B cell (primary cell): Measurements from ENCODE around the gene UNC5B. TPM values are rescaled to one million over a fixed set of nuclear protein-coding genes. Genes with fewer than 3 reads are reported as not detected.

ENCODE experiments used
- ATAC-seq: fragments of 200-7000 bp; cut with Tn5 transposase; one replicate; pipeline ENCODE4 v1.10.0; 2021; ENCODE audit warnings: low read depth, mild to moderate bottlenecking, moderate number of reproducible peaks, moderate library complexity
- CTCF ChIA-PET: fragments of 350-600 bp; sonication (Branson Sonifier 250); formaldehyde crosslinking; loops from one replicate; lab custom pipeline; 2021; ENCODE audit warnings: antibody characterized with exemption, inconsistent platforms; lab: Charles Lee
- POLR2A ChIA-PET: fragments of 350-600 bp; sonication (Branson Sonifier 250); formaldehyde crosslinking; loops from one replicate; lab custom pipeline; 2021; ENCODE audit warnings: antibody characterized with exemption; lab: Charles Lee
- DNase-seq: peaks from one replicate; pipeline ENCODE4 v3.0.0; 2013
- H2AFZ ChIP-seq: 2 replicates; pipeline ENCODE4 v1.6.1; 2012; ENCODE audit warnings: mild to moderate bottlenecking, low read depth, low read length; ENCODE audit not compliant: insufficient read depth, poor library complexity, severe bottlenecking
- H3K27ac ChIP-seq, 2 donors: 1 replicate in 1 of 2; 2 replicates in 1 of 2; pipeline ENCODE4 v1.5.1; 2012 to 2013; ENCODE audit warnings: low read length in 2 of 2, mild to moderate bottlenecking in 2 of 2, moderate library complexity in 1 of 2
- H3K27me3 ChIP-seq, 4 experiments: fragments of 200-600 bp in 1 of 4; sonication (generic) in 1 of 4; replicated peaks in 1 of 4; 1 replicate in 2 of 4; 2 replicates in 2 of 4; pipeline versions ENCODE4 v1.6.1 to v1.7.0; 2013 to 2016; ENCODE audit warnings: low read length in 3 of 4, mild to moderate bottlenecking in 2 of 4, mixed read lengths in 1 of 4, moderate library complexity in 1 of 4; ENCODE audit not compliant: insufficient read depth in 4 of 4, control insufficient read depth in 3 of 4; ENCODE audit errors: control extremely low read depth in 1 of 4
- H3K36me3 ChIP-seq, 2 experiments: replicated peaks in 1 of 2; 1 replicate in 1 of 2; 2 replicates in 1 of 2; pipeline versions ENCODE4 v1.6.1 to v1.7.1; 2013; ENCODE audit warnings: low read length in 1 of 2; ENCODE audit not compliant: insufficient read depth in 2 of 2, control insufficient read depth in 1 of 2; ENCODE audit errors: control extremely low read depth in 1 of 2, extremely low read depth in 1 of 2
- H3K4me1 ChIP-seq, 2 donors: fragments of 200-600 bp in 1 of 2; sonication (generic) in 1 of 2; 1 replicate in 1 of 2; 2 replicates in 1 of 2; pipeline versions ENCODE4 v1.5.1 to v1.6.1; 2013 to 2017; ENCODE audit warnings: low read length in 2 of 2; ENCODE audit not compliant: control insufficient read depth in 2 of 2, insufficient read depth in 2 of 2
- H3K4me2 ChIP-seq: replicated peaks from 2 replicates; pipeline ENCODE3; 2012; ENCODE audit warnings: mild to moderate bottlenecking, low read depth, low read length; ENCODE audit not compliant: poor library complexity, severe bottlenecking
- H3K4me3 ChIP-seq, 5 experiments: fragments of 200-600 bp in 1 of 5; sonication (generic) in 1 of 5; 1 replicate in 3 of 5; 2 replicates in 2 of 5; pipeline versions ENCODE4 v1.5.1 to v1.7.0; 2011 to 2016; ENCODE audit warnings: low read length in 4 of 5, mild to moderate bottlenecking in 4 of 5, low read depth in 2 of 5, control low read depth in 1 of 5, moderate library complexity in 1 of 5; ENCODE audit not compliant: insufficient read depth in 1 of 5; ENCODE audit errors: control extremely low read depth in 1 of 5, extremely low read depth in 1 of 5
- H3K79me2 ChIP-seq: fragments of 200-600 bp; sonication (generic); one replicate; pipeline ENCODE4 v1.6.0; 2016; ENCODE audit warnings: low read length; ENCODE audit not compliant: control insufficient read depth, insufficient read depth
- H3K9ac ChIP-seq: fragments of 200-600 bp; sonication (generic); 2 replicates; pipeline ENCODE4 v1.6.1; 2017; ENCODE audit warnings: mild to moderate bottlenecking, low read length, moderate library complexity
- H3K9me3 ChIP-seq, 3 donors: one replicate each; pipeline versions ENCODE4 v1.6.1 to v1.7.1; 2013; ENCODE audit warnings: low read length in 2 of 3; ENCODE audit not compliant: control insufficient read depth in 2 of 3, insufficient read depth in 1 of 3; ENCODE audit errors: control extremely low read depth in 1 of 3
- H4K20me1 ChIP-seq: 2 replicates; pipeline ENCODE4 v1.6.0; 2012; ENCODE audit warnings: mild to moderate bottlenecking, low read length; ENCODE audit not compliant: insufficient read depth, control insufficient read depth, poor library complexity, severe bottlenecking
- H3K27ac Mint-ChIP-seq: one replicate; pipeline ENCODE4 v1.8.0; 2021; ENCODE audit warnings: mixed read lengths
- H3K27me3 Mint-ChIP-seq: one replicate; pipeline ENCODE4 v1.8.0; 2021; ENCODE audit warnings: mixed read lengths
- H3K4me1 Mint-ChIP-seq: one replicate; pipeline ENCODE4 v1.8.0; 2021; ENCODE audit warnings: mixed read lengths
- H3K4me3 Mint-ChIP-seq: one replicate; pipeline ENCODE4 v1.8.0; 2021; ENCODE audit warnings: mixed read lengths
- H3K9me3 Mint-ChIP-seq: one replicate; pipeline ENCODE4 v1.8.0; 2022; ENCODE audit warnings: mixed read lengths; ENCODE audit not compliant: insufficient read depth
- EZH2 ChIP-seq: IDR thresholded peaks from 2 replicates; pipeline ENCODE4 v1.6.1; 2012; ENCODE audit warnings: borderline replicate concordance, low read depth, mild to moderate bottlenecking, moderate library complexity, low read length; ENCODE audit not compliant: insufficient read depth, poor library complexity, severe bottlenecking
- WGBS: methylation state at CpG from one replicate; pipeline ENCODE4 v1.1.5; 2013; ENCODE audit warnings: missing lambda C conversion rate; ENCODE audit not compliant: insufficient coverage; 5-methylcytosine and 5-hydroxymethylcytosine counted together
- intact Hi-C: fragments of 100-400 bp; cut with micrococcal nuclease; formaldehyde crosslinking; loops from one replicate; pipeline ENCODE4 v1.10.0; 2022
- polyA plus RNA-seq: library from polyadenylated mRNA; depleted of rRNA; stranded (reverse); fragments of >200 nt; gene quantifications from 2 replicates; pipeline ENCODE4 v1.2.3, GENCODE V29; 2012
- total RNA-seq, 2 donors: library from RNA; stranded (reverse); fragments of 120-200 nt in 1 of 2; gene quantifications; 1 replicate in 1 of 2; 2 replicates in 1 of 2; pipeline versions ENCODE4 v1.2.3 to v1.2.4, GENCODE V29; 2013 to 2022
- TF ChIP-seq, protein P1 (sequence below): fragments of 200-600 bp; IDR thresholded peaks from one replicate; pipeline ENCODE4 v1.8.0; 2022; ENCODE audit warnings: antibody characterized with exemption, mild to moderate bottlenecking

The UNC5B gene
- total and polyA plus RNA-seq, 2 donors (not counting 1 experiment from before 2014, with no cell fraction given), result not detected

GRCh38 chr10:71265201-71265575, 52.8 kb downstream of the UNC5B start:
- Histone ChIP-seq H3K4me3 (no peak overlapping the region), H3K27ac (no peak overlapping the region), H3K79me2 (no peaks in the 10 kb centered on the region), H3K9me3 (no peaks in the 10 kb centered on the region), H4K20me1 (no peaks in the 10 kb centered on the region), H3K4me2 (no peak overlapping the region), H3K9ac (no peak overlapping the region), H3K27me3 (no peaks in the 10 kb centered on the region), H3K4me1 (no peaks in the 10 kb centered on the region), H3K36me3 (no peaks in the 10 kb centered on the region), H2AFZ (no peak overlapping the region)
- intact Hi-C loops, result no loop called here
- Mint-ChIP-seq H3K27me3 (peaks cover 18% of the 10 kb centered on the region), H3K9me3 (no peaks in the 10 kb centered on the region), H3K27ac (no peak overlapping the region), H3K4me3 (no peak overlapping the region), H3K4me1 (no peaks in the 10 kb centered on the region)
- ATAC-seq (no peak), DNase-seq (no peak)
- CTCF ChIA-PET, result interaction anchor here (0.7 to 2.6 kb wide), 2 partner anchors 12 to 20 kb away, joined by 3 to 5 read pairs; no protein-coding TSS in a partner anchor
- TF ChIP-seq, protein P1, sequence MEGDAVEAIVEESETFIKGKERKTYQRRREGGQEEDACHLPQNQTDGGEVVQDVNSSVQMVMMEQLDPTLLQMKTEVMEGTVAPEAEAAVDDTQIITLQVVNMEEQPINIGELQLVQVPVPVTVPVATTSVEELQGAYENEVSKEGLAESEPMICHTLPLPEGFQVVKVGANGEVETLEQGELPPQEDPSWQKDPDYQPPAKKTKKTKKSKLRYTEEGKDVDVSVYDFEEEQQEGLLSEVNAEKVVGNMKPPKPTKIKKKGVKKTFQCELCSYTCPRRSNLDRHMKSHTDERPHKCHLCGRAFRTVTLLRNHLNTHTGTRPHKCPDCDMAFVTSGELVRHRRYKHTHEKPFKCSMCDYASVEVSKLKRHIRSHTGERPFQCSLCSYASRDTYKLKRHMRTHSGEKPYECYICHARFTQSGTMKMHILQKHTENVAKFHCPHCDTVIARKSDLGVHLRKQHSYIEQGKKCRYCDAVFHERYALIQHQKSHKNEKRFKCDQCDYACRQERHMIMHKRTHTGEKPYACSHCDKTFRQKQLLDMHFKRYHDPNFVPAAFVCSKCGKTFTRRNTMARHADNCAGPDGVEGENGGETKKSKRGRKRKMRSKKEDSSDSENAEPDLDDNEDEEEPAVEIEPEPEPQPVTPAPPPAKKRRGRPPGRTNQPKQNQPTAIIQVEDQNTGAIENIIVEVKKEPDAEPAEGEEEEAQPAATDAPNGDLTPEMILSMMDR, result no peak
- no peak for TF ChIP-seq EZH2
- 91% methylated on average over 9 of the region's 9 CpGs for WGBS
- POLR2A ChIA-PET, result no interaction called here

DNA sequence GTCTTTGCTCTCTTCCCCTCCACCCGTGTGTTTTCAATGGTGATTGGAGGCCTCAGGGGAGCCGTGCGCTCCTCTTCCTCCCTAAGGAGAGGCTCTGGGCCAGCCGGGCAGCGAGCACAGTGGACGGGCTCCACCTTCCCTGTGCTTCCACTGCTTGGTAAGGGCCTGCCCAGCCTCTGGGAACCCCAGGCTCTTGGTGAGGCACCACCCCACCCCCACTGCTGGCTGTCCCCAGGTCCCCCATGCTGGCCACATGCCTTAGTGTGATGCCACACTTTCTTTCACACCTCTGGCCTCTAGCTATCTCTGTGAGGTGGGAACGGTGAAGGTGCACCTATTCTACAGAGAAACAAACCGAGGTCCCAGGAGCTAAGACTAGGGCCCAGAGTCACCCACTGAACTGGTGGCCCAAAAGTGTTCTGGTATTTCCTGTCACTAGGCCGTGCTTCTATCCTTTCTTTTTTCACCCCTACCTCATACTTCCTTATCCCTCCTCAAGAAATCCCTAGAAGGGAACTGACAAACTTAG, 53.3 kb downstream of the UNC5B start:
- Histone ChIP-seq H3K4me1 (no peaks in the 10 kb centered on the region), H3K27ac (no peak overlapping the region), H3K4me3 (no peak overlapping the region), H3K36me3 (no peaks in the 10 kb centered on the region), H3K9ac (no peak overlapping the region), H3K79me2 (no peaks in the 10 kb centered on the region), H2AFZ (no peak overlapping the region), H3K9me3 (no peaks in the 10 kb centered on the region), H4K20me1 (no peaks in the 10 kb centered on the region), H3K4me2 (no peak overlapping the region), H3K27me3 (no peaks in the 10 kb centered on the region)
- intact Hi-C loops, result no loop called here
- no peak for DNase-seq
- TF ChIP-seq, protein P1, result no peak
- no peak for TF ChIP-seq EZH2
- Mint-ChIP-seq H3K27me3 (peaks cover 18% of the 10 kb centered on the region), H3K27ac (no peak overlapping the region), H3K4me1 (no peaks in the 10 kb centered on the region), H3K9me3 (no peaks in the 10 kb centered on the region), H3K4me3 (no peak overlapping the region)
- ChIA-PET CTCF (interaction anchor here (0.7 to 2.6 kb wide), 2 partner anchors 12 to 20 kb away, joined by 3 to 5 read pairs; no protein-coding TSS in a partner anchor), POLR2A (no interaction called here)
- WGBS, result 85% methylated on average over 9 of the region's 9 CpGs
- ATAC-seq, result no peak
